ENCODE results near the gene PUM2.
"Not testable (repeated sequence)": the region's sequence is repeated elsewhere in the genome, so short reads cannot be mapped to it uniquely, and the experiment has no call there.

PUM2 gene

GRCh38 chr2:20370191-20370590 lies 19.5 kb upstream of the PUM2 start:
- DNase-seq = no peak

GRCh38 chr2:20369366-20369765 lies 18.7 kb upstream of the PUM2 start:
- DNase-seq = no peak

- no peak for DNase-seq
These were observed 18.1 kb upstream of the PUM2 start for GRCh38 chr2:20368706-20369105.

- not testable (repeated sequence) for DNase-seq
These were observed 17.3 kb upstream of the PUM2 start for GRCh38 chr2:20367929-20368328.

GRCh38 chr2:20366672-20367116 lies 16.1 kb upstream of the PUM2 start:
- no peak for DNase-seq

GRCh38 chr2:20365249-20365817 lies 14.7 kb upstream of the PUM2 start:
- no peak for DNase-seq

- DNase-seq = no peak
These were observed 12.9 kb upstream of the PUM2 start for GRCh38 chr2:20363578-20363977.

GRCh38 chr2:20362701-20363435 lies 12.2 kb upstream of the PUM2 start:
- no peak for DNase-seq

GRCh38 chr2:20361893-20362292 lies 11.2 kb upstream of the PUM2 start:
- no peak for DNase-seq

- no peak for DNase-seq
These were observed 8.5 kb upstream of the PUM2 start for GRCh38 chr2:20359096-20359495.

- DNase-seq = no peak
These were observed 7.2 kb upstream of the PUM2 start for GRCh38 chr2:20357638-20358389.

- no peak for DNase-seq
These were observed 5.4 kb upstream of the PUM2 start for GRCh38 chr2:20356042-20356441.

- no peak for DNase-seq
These were observed 4.5 kb upstream of the PUM2 start for GRCh38 chr2:20355131-20355530.

GRCh38 chr2:20353241-20353992 lies 2.8 kb upstream of the PUM2 start:
- DNase-seq = no peak

GRCh38 chr2:20352581-20353216 lies 2.1 kb upstream of the PUM2 start:
- DNase-seq = no peak

GRCh38 chr2:20352230-20352578 lies 1.6 kb upstream of the PUM2 start:
- DNase-seq = no peak

GRCh38 chr2:20351555-20352229 lies 1.0 kb upstream of the PUM2 start:
- peak; percentile 12 for DNase-seq

GRCh38 chr2:20350041-20350712 lies 467 bp downstream of the PUM2 start:
- DNase-seq = peak; percentile 59

- DNase-seq = no peak
These were observed 1.1 kb downstream of the PUM2 start for GRCh38 chr2:20349513-20349921.

- DNase-seq = no peak
These were observed 2.1 kb downstream of the PUM2 start for GRCh38 chr2:20348542-20348941.

GRCh38 chr2:20346565-20347381 lies 3.9 kb downstream of the PUM2 start:
- no peak for DNase-seq

All from CD4-positive, alpha-beta T cell treated with Interleukin-10 for 1 hour (primary cell).